Measurements from ENCODE around the gene SOCS2. TPM values are rescaled to one million over a fixed set of nuclear protein-coding genes. Genes with fewer than 3 reads are reported as not detected.

SOCS2 gene
- polyA plus RNA-seq, 1 donor (not counting 4 experiments of a cell fraction or from before 2014, with no cell fraction given): 15.0 TPM

GRCh38 chr12:93569301-93569655 is 3.2 kb upstream of the SOCS2 start:
- Histone ChIP-seq H3K36me3 (ENCODE audit: control insufficient read depth in 2 of 2, extremely low read depth in 1 of 2, insufficient read depth in 2 of 2, low read length in 2 of 2) (no peaks in the 10 kb centered on the region), H3K4me2 (ENCODE audit: control insufficient read depth, extremely low read depth, insufficient read depth, low read depth, low read length) (peak overlapping the region; percentile 99), H3K9ac (ENCODE audit: control insufficient read depth, extremely low read depth, insufficient read depth, low read length) (no peak overlapping the region), H3K27ac (ENCODE audit: control insufficient read depth, insufficient read depth, low read length) (no peak overlapping the region), H3K9me3 (ENCODE audit: control insufficient read depth, low read depth, low read length) (no peaks in the 10 kb centered on the region), H3K27me3 (ENCODE audit: control insufficient read depth, extremely low read depth, insufficient read depth, low read length) (peaks cover 15% of the 10 kb centered on the region), H3K79me2 (ENCODE audit: control insufficient read depth, insufficient read depth, low read length) (peaks cover 2% of the 10 kb centered on the region), H2AFZ (ENCODE audit: control insufficient read depth, low read length) (no peak overlapping the region), H3K9me1 (ENCODE audit: control insufficient read depth, extremely low read depth, insufficient read depth, low read length) (no peaks in the 10 kb centered on the region), H3K4me3 (ENCODE audit: control insufficient read depth in 2 of 3, extremely low read depth in 1 of 3, insufficient read depth in 2 of 3, low read depth in 1 of 3, low read length in 3 of 3) (peak overlapping the region in 2 of 3 experiments; percentile 88 to 89), H4K20me1 (ENCODE audit: control insufficient read depth, extremely low read depth, insufficient read depth, low read length) (no peaks in the 10 kb centered on the region), H3K4me1 (ENCODE audit: control insufficient read depth, extremely low read depth, insufficient read depth, low read length) (peaks cover 16% of the 10 kb centered on the region)
- TF ChIP-seq, protein P1, sequence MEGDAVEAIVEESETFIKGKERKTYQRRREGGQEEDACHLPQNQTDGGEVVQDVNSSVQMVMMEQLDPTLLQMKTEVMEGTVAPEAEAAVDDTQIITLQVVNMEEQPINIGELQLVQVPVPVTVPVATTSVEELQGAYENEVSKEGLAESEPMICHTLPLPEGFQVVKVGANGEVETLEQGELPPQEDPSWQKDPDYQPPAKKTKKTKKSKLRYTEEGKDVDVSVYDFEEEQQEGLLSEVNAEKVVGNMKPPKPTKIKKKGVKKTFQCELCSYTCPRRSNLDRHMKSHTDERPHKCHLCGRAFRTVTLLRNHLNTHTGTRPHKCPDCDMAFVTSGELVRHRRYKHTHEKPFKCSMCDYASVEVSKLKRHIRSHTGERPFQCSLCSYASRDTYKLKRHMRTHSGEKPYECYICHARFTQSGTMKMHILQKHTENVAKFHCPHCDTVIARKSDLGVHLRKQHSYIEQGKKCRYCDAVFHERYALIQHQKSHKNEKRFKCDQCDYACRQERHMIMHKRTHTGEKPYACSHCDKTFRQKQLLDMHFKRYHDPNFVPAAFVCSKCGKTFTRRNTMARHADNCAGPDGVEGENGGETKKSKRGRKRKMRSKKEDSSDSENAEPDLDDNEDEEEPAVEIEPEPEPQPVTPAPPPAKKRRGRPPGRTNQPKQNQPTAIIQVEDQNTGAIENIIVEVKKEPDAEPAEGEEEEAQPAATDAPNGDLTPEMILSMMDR (optimal IDR thresholded peaks at IDR 0.05 in 1 of 3, IDR thresholded peaks at IDR 0.05 in 1 of 3, conservative IDR thresholded peaks at IDR 0.05 in 1 of 3; ENCODE audit: extremely low read depth in 1 of 3, insufficient read depth in 2 of 3, low read length in 3 of 3): no peak
- TF ChIP-seq EZH2 (IDR thresholded peaks at IDR 0.05; ENCODE audit: low read length): no peak
- DNase-seq (ENCODE audit: low read depth, low spot score): no peak
- dilution Hi-C loops (cut with MboI; ENCODE audit: extremely low pct_ligation_motif_present, low sequenced_read_pairs): no loop called here
- FAIRE-seq: no peak

- TF ChIP-seq, protein P1 (optimal IDR thresholded peaks at IDR 0.05 in 1 of 3, IDR thresholded peaks at IDR 0.05 in 1 of 3, conservative IDR thresholded peaks at IDR 0.05 in 1 of 3; ENCODE audit: extremely low read depth in 1 of 3, insufficient read depth in 2 of 3, low read length in 3 of 3): peak; percentile 64 to 94 (median 73)
- no peak for TF ChIP-seq EZH2 (IDR thresholded peaks at IDR 0.05; ENCODE audit: low read length)
- Histone ChIP-seq H3K27me3 (ENCODE audit: control insufficient read depth, extremely low read depth, insufficient read depth, low read length) (peaks cover 15% of the 10 kb centered on the region), H3K4me3 (ENCODE audit: control insufficient read depth in 2 of 3, extremely low read depth in 1 of 3, insufficient read depth in 2 of 3, low read depth in 1 of 3, low read length in 3 of 3) (peak overlapping the region; percentile 60 to 89 (median 88)), H2AFZ (ENCODE audit: control insufficient read depth, low read length) (peak overlapping the region; percentile 76), H3K9me1 (ENCODE audit: control insufficient read depth, extremely low read depth, insufficient read depth, low read length) (no peaks in the 10 kb centered on the region), H3K4me2 (ENCODE audit: control insufficient read depth, extremely low read depth, insufficient read depth, low read depth, low read length) (peak overlapping the region; percentile 99), H3K9me3 (ENCODE audit: control insufficient read depth, low read depth, low read length) (no peaks in the 10 kb centered on the region), H4K20me1 (ENCODE audit: control insufficient read depth, extremely low read depth, insufficient read depth, low read length) (no peaks in the 10 kb centered on the region), H3K27ac (ENCODE audit: control insufficient read depth, insufficient read depth, low read length) (peak overlapping the region; percentile 87), H3K4me1 (ENCODE audit: control insufficient read depth, extremely low read depth, insufficient read depth, low read length) (peaks cover 16% of the 10 kb centered on the region), H3K36me3 (ENCODE audit: control insufficient read depth in 2 of 2, extremely low read depth in 1 of 2, insufficient read depth in 2 of 2, low read length in 2 of 2) (no peaks in the 10 kb centered on the region), H3K79me2 (ENCODE audit: control insufficient read depth, insufficient read depth, low read length) (peaks cover 2% of the 10 kb centered on the region), H3K9ac (ENCODE audit: control insufficient read depth, extremely low read depth, insufficient read depth, low read length) (peak overlapping the region; percentile 88)
- FAIRE-seq (no peak), DNase-seq (ENCODE audit: low read depth, low spot score) (no peak)
- dilution Hi-C loops (cut with MboI; ENCODE audit: extremely low pct_ligation_motif_present, low sequenced_read_pairs): no loop called here
These were observed 2.6 kb upstream of the SOCS2 start for GRCh38 chr12:93569656-93570551.

Data from keratinocyte (primary cell).